NCI-H2196 (cell line): ENCODE data around the gene PRDX6.
A peak's percentile ranks its signal among the peaks of the same experiment; 100 is the strongest.
"Not testable (repeated sequence)": the region's sequence is repeated elsewhere in the genome, so short reads cannot be mapped to it uniquely, and the experiment has no call there.

ENCODE experiments used
- DNase-seq: peaks from one replicate; lab custom pipeline; 2025; ENCODE audit not compliant: unreplicated experiment; lab: John Stamatoyannopoulos, UW

The PRDX6 gene

GRCh38 chr1:173464185-173464584, 12.9 kb upstream of the PRDX6 start:
- DNase-seq, result not testable (repeated sequence)

- DNase-seq, result no peak
These were observed 9.7 kb upstream of the PRDX6 start for GRCh38 chr1:173467426-173467825.

- no peak for DNase-seq
These were observed 7.5 kb upstream of the PRDX6 start for GRCh38 chr1:173469656-173470055.

GRCh38 chr1:173470608-173471007, 6.5 kb upstream of the PRDX6 start:
- DNase-seq, result no peak

GRCh38 chr1:173473599-173474011, 3.5 kb upstream of the PRDX6 start:
- no peak for DNase-seq

- no peak for DNase-seq
These were observed 2.9 kb upstream of the PRDX6 start for GRCh38 chr1:173474097-173474779.

- DNase-seq, result not testable (repeated sequence)
These were observed 2.2 kb upstream of the PRDX6 start for GRCh38 chr1:173474780-173475421.

GRCh38 chr1:173475564-173476196, 1.5 kb upstream of the PRDX6 start:
- no peak for DNase-seq

GRCh38 chr1:173476197-173476664, 904 bp upstream of the PRDX6 start:
- DNase-seq, result no peak

GRCh38 chr1:173476665-173477285, 360 bp upstream of the PRDX6 start:
- DNase-seq, result peak; percentile 91

- no peak for DNase-seq
These were observed 1.0 kb downstream of the PRDX6 start for GRCh38 chr1:173478094-173478674.

GRCh38 chr1:173479649-173480048, 2.5 kb downstream of the PRDX6 start:
- DNase-seq, result no peak

- DNase-seq, result no peak
These were observed 4.1 kb downstream of the PRDX6 start for GRCh38 chr1:173481195-173481772.

GRCh38 chr1:173482683-173483082, 5.5 kb downstream of the PRDX6 start:
- no peak for DNase-seq

GRCh38 chr1:173484276-173484675, 7.1 kb downstream of the PRDX6 start:
- DNase-seq, result no peak

- DNase-seq, result no peak
These were observed 8.3 kb downstream of the PRDX6 start for GRCh38 chr1:173485401-173485800.

GRCh38 chr1:173488001-173488400, 10.9 kb downstream of the PRDX6 start:
- DNase-seq, result no peak

- no peak for DNase-seq
These were observed 12.0 kb downstream of the PRDX6 start for GRCh38 chr1:173489149-173489600.

- DNase-seq, result no peak
These were observed 12.8 kb downstream of the PRDX6 start for GRCh38 chr1:173489929-173490328.

- no peak for DNase-seq
These were observed 14.4 kb downstream of the PRDX6 start for GRCh38 chr1:173491508-173491907.

- DNase-seq, result not testable (repeated sequence)
These were observed 16.0 kb downstream of the PRDX6 start for GRCh38 chr1:173493125-173493524.
